HS-27A (cell line): Measurements from ENCODE around the gene TMEM213.
A peak's percentile ranks its signal among the peaks of the same experiment; 100 is the strongest.

ENCODE experiments used
- DNase-seq: peaks from one replicate; pipeline ENCODE4 v3.0.0-alpha.2; 2012; ENCODE audit warnings: low read depth, missing footprints

Gene TMEM213

GRCh38 chr7:138797715-138798320 lies at the start of gene TMEM213, which contains the start of gene ATP6V0A4:
Gene TMEM213, plus strand, starts transcription at chr7:138797994. Its CDS starts 111 bp downstream, at chr7:138798105.
Gene ATP6V0A4, minus strand, starts transcription at chr7:138798196. Its CDS starts 26,949 bp downstream, at chr7:138771247.
- no peak for DNase-seq

DNA sequence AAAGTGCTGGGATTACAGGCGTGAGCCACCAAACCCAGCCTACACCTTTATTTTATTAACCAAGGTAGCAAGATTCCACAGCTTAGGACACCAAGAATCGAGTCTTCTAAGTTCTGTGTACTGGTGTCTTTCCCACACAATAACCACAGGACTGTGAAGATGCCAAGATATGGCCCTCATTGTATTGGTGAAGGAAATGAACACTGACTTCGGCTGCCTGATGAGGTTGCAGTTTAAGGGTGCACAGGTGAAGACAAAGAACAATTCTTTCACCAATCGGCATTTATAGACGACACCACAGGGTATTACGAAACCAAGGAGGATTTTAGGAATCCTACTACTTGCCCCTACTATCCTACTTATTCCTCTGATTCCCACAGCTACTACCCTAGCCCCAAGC lies 49.1 kb upstream of the TMEM213 start:
- no peak for DNase-seq

- no peak for DNase-seq
These were observed 47.8 kb upstream of the TMEM213 start for GRCh38 chr7:138749960-138750359.

GRCh38 chr7:138750473-138750872 lies 47.3 kb upstream of the TMEM213 start:
- DNase-seq: no peak

DNA sequence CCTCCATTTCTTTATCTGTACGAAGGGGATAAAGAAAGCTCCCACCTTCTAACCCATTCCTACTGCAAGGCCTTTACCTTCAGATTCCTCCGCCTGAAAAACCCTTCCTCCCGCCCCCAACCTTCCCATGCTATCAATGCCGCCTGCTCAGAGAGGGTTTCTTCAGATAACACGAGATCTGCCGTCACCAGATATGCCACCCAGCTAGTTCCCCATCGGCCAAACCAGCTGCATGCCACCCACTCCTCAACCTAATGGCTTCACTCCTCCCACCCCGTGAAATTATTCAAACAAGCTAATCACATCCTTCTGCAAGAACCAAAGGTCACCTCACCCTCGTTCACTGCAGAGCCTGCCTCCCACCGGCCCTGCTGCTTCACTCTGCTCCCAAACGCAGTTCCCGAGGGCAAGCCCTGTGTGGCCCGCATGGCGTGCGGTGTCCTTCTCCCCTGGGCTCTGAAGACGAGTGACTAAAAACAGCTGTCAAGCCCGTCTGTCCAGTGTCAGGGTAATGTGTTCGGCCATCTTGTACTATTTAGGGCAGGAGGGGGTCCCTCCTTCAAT lies 46.8 kb upstream of the TMEM213 start:
- DNase-seq: no peak

DNA sequence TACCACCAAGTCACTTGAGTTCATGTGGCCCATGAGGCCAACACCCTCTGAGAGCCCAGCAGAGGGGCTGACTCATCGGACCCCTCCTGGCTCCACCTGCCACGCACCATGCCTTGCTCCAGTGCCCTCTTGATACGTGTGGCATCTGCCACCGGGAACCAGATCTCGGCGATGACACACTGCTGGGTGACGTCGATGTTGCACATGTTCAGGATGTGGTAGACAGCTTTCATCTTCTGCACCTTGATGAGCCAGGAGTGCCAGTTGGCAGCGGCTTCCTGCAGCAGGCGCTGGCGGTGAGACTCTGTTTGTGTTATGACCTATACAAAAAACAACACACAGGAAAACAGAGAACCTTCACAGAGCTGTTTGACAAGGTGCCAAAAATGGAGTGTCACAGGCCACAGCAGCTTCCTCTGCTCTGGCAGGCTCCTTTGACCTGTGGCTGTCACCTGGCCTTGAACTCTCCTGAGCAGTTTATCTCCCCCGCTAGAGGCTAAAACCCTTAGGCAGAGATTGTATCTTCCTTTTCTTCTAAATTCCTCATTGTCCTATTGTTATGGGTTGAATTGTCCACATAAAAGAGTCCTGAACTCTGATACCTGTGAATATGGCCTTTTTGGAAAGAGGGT lies 45.2 kb upstream of the TMEM213 start:
- DNase-seq: no peak

GRCh38 chr7:138753150-138753518 lies 44.7 kb upstream of the TMEM213 start:
- DNase-seq: no peak

GRCh38 chr7:138753610-138754009 lies 44.2 kb upstream of the TMEM213 start:
- no peak for DNase-seq

- DNase-seq: no peak
These were observed 42.5 kb upstream of the TMEM213 start for GRCh38 chr7:138755331-138755747.

- DNase-seq: no peak
These were observed 41.8 kb upstream of the TMEM213 start for GRCh38 chr7:138755842-138756590.

DNA sequence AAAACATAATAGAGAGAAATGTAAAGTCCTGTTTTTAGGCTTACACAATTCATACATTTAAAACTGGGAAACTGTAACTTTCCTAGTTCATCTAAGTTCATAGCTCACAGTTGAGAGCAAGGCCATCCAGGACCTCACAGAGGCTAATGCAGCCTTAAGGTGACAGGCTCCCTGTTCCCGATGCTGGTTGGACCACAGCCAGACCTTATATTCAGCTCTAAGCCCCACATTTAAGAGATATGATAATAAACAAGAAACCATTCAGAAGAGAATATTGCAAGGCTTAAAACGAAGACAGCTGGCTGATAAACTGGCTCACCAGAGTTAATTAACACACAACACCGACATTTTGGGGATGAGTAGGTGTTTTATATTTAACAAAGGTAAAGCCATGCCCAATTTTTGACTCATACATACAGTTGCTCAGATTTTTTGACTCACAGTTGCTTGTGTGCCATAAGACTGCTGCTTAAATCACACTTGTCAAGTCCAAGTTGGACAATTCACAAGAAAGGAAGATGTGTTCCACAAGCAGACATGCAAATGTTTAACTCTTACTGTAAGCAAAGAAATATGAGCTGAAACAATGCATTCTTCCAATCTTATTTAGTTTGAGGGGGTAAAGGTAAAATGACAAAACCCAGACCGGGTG lies 41.1 kb upstream of the TMEM213 start:
- DNase-seq: no peak

- no peak for DNase-seq
These were observed 29.6 kb upstream of the TMEM213 start for GRCh38 chr7:138768241-138768640.

DNA sequence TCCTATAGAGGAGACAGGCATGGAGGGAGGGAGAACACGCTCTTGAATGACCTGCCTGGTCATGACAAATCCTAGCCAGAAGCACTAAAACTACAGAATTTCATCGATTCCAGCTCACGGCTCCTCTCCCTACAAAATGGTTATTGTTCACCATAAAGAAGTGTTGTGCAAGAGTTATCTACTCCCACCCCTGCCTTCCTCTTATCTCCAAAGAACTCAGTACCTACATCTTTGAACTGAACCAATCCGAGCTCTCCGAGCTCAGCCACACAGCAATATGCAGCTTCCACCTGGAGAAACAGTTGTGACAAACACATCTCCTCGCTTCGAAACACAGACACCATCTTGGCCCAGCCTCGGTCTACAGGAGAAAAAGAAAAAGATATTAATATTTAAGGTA lies 26.9 kb upstream of the TMEM213 start:
- no peak for DNase-seq

DNA sequence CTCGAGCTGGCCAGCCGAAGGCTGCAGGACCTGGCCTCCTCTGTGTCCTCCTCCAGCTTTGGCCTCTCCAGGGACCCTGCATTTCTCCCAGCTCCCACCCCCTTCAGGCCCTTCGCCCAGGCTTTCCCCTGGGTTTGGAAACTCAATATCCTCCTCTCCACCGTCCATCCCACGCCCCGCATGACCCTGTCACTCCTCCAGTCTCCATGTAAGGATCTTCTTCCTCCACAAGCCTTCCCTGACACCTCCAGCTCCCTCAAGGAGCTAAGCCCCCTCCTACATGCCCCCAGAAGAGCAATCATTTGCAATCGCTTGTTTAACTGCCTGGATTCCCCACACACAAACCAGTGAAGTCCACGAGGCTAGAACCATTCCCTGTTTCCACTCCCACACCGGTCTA lies 24.6 kb upstream of the TMEM213 start:
- DNase-seq: no peak

- no peak for DNase-seq
These were observed 24.0 kb upstream of the TMEM213 start for GRCh38 chr7:138773817-138774216.

GRCh38 chr7:138776166-138776833 lies 21.5 kb upstream of the TMEM213 start:
- no peak for DNase-seq

DNA sequence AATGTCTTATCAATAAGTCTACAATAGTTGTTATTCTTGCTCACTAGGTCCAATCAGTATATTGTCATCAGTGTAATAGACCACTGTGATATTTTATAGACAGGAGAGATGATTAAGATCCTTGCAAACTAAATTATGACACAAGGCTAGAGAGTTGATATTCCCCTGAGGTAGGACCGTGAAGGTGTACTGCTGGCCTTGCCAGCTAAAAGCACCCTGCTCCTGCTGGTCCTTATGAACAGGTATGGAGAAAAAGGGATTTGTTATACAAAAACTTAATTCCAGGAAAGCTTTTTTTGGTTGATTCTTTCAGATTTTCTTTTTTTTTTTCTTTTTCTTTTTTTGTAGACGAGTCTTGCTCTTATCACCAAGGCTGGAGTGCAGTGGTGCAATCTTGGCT lies 16.8 kb upstream of the TMEM213 start:
- no peak for DNase-seq

DNA sequence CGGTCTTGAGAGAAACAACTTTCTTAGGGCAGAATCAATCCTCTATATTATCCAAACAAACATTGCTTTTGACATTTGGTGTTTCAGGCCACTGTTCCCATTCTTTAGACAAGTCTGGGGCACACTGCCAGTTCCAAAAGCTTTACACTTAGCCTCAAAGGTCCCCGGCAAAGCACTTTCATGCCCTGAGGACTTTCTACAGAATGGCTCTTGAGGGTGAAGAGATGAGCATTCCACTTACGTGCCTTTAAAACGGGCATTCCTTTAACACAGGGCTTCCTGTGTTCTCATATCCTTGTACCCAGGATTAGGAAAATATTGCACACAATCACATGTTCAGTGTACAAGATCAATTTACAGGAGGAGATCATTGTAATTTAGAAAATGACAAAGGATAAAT lies 13.1 kb upstream of the TMEM213 start:
- DNase-seq: no peak

DNA sequence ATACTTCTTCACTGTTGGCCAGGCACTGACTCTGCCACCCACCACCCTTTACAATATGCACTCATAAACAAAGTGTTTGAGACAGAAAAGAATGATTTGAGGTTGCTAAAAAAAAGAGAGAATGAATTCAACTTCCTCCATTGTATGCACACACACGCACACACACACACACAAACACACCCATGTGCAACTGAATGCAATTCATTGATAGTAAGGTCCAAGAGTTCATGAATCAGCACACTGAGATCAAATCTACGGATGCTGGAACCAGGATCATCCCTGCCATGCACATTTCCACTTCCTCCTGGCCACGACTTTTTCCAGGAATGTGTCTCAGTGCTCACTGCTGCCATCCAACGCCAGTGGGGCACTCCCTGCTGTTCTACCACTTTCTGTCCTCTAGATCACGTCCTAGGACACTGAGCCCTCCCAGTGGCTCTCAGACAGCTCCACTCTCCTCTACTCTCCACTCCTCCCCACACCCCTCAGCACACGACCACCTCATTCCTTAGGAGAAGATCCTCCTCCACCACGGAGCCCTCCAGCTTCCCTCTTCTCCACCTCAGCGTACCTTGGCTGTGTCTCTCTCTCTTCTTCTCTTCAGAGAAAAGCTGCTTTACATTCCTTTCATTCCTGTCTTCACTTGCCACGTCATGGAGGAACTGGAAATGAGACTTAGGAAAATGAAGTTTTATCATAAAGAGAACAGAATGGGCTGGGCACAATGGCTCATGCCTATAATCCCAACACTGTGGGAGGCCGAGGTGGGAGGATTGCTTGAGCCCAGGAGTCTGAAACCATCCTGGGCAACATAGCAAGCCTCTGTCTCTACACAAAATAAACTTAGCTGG lies 12.0 kb upstream of the TMEM213 start:
- DNase-seq: peak; percentile 5

GRCh38 chr7:138796038-138796615 lies 1.7 kb upstream of the TMEM213 start:
- DNase-seq: no peak
